Measurements from ENCODE around the gene KCNQ1.

KCNQ1 gene

DNA sequence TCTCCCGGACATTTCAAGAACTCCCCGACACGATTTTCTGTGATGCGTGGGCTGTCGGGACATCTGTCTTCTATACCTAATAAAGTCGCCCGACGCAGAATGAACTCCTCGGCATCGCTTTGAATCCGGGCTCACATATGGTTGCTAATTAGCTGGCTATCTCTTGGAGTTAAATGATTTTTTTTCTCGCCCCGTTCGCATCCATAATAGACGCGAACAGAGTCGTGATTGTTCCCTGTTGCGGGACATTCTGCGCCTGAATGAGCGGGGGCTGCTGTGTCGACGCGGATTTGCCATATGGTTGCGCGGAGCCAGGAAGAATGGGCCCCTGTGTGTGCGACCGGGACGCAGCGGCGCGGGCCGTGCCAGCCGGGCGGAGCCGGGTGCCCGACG lies 424.3 kb downstream of the KCNQ1 start:
- DNase-seq (ENCODE audit: low spot score) (no peak), FAIRE-seq (no peak)

- no peak for DNase-seq (ENCODE audit: low spot score)
Measured at GRCh38 chr11:2869561-2870427, 425.0 kb downstream of the KCNQ1 start.

GRCh38 chr11:2870460-2870859 lies 425.7 kb downstream of the KCNQ1 start:
- no peak for DNase-seq (ENCODE audit: low spot score)
- FAIRE-seq: no peak

More at GRCh38 chr11:2869561-2870427, 425.0 kb downstream of the KCNQ1 start:
- FAIRE-seq: no peak

DNA sequence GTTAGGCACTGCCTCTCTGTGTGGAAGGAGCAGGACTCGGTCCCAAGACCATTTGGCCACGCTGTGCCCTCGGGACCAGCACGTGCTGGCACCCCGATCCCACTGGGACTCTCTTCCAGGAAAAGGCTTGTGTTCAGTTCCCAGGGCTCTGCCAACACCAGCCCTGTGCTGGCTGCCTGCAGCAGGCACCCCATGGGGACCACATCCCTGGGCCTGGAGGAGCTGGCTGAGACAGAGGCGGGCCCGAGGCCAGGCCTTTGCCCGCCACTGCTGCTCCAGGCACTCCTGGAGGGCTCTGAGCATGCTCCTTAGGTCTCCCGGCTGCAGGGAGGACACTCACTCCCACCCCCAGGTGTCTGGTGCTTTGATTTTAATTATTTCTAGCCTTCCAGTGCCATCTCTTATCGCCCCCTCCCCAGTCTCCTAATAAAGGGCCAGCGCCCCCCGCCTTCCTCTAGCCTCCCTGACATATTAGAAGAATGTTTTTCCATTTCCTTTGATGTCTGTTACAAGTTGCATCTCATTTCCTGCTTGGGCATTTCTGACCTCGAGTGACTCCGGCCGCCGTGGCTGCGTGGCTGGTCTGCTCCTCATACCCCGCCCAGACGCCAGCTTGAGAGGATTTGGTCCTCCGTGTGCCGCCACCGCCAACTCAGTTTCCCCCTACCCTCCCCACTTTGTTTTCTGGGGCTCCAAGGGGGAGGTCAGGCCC lies 426.3 kb downstream of the KCNQ1 start:
- FAIRE-seq: no peak
- no peak for DNase-seq (ENCODE audit: low spot score)

DNA sequence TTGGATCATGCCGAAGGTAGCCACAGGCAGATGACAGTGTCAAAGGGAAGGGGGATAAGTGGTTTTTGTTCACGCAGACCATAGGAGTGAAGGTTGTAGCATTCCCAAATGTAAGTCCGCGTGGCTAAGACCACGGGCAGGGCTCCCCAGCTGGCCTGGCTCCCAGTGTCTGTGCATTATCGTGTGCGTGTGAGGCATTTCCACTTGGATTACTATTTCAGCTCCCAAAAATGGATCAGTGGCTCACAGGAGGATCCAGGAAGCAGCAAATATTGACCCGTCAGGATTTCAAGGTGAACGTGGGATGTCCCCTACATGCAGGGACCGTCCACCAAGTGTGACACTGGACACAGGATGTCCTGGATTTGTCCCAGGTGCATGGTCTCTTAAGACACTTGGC lies 430.2 kb downstream of the KCNQ1 start:
- FAIRE-seq (no peak), DNase-seq (ENCODE audit: low spot score) (no peak)

DNA sequence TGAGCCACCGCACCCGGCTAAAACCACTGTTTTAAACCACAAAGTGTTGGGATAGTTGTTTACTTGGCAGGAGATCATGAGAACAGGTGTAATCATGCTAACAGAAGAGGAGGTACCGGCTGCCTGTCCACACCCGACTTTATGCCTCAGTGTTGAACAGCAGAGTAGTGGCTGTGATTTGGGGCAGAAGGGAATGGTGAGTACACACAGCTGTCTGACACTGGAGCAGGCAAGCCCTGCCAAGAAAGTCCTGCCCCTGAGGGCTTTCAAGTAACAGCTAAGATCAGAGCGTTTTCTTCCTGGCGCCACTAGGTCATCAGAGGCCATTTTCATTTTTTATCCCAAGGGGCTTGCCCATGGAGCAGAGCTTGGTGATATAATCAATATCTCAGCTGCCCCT lies 432.7 kb downstream of the KCNQ1 start:
- no peak for DNase-seq (ENCODE audit: low spot score)

DNA sequence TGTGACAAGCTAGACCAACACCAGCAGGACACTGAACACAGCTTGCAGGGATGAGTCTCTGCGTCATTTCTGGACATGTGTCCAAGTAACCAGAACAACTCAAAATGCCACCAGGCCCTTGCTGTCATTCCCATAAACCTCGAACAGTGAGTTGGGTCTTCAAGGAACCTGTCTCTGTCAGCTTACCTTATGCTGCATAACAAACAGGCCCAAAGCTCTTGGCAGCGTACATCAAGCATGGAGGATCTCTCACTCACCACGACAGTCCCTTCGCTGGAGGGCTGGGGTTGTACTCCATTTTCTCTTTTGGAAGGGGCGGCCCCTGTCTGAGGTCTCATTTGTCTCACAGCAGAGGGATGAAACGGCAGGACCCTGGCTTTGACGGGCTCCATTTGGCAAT lies 434.0 kb downstream of the KCNQ1 start:
- DNase-seq (ENCODE audit: low spot score) (no peak), FAIRE-seq (no peak)

More for the DNA sequence above, 432.7 kb downstream of the KCNQ1 start:
- FAIRE-seq: no peak

DNA sequence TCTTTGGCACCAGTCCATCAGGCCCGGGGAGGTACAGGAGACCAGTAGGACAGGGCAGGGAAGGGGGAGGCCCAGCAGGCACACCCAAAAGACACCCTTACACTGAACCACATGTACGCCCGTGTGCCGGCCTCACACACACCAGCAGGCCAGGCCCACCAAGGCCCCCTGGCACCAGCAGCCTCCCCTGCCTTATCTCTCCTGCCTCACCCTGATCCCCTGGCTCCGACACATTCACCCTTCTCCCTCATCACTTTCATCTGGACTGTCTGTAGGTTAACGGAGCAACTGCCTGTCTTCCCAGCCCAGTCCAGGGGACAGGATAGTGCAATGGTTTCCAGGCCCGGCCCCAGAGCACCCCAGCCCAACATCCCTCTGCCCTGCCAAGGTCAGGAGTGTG lies 435.8 kb downstream of the KCNQ1 start:
- no peak for FAIRE-seq
- DNase-seq (ENCODE audit: low spot score): no peak

- DNase-seq (ENCODE audit: low spot score) (no peak), FAIRE-seq (no peak)
Measured at GRCh38 chr11:2881076-2881980, 436.5 kb downstream of the KCNQ1 start.

GRCh38 chr11:2881981-2882375 lies 437.2 kb downstream of the KCNQ1 start:
- no peak for FAIRE-seq
- no peak for DNase-seq (ENCODE audit: low spot score)

DNA sequence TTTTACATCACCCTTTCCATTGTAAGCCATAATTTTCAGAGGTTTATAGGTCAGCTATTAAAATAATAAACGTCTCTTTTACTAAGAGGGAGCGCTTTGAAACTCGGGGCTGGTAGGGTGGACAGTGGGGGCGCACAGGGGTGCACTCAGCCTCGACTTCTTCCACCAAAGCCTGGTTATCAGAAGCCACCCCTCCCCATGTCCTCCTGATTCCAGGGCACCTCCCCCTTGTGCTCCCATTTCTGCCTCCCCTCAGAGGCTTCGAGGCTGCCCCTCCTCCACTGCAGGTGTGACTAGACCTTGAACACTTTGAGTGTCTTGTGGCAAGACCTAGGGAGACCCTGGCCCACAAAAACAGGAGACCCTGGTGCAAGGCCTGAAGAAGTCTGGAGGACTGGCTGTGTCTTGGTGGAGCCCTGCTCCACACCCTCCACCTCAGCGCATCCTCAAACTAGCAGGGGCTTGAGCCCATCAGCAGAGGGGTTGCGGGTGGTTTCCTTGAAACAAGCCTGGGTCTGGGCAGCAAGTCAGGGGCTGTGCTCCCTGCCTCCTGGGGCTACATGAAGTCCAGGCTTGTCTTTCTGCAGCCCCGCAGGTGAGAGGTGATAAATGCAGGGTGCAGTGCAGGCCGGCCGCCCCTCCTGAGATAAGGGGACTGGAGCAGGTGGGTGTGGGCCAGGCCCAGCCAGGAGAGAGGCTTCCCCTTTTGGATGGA lies 437.7 kb downstream of the KCNQ1 start:
- no peak for FAIRE-seq
- no peak for DNase-seq (ENCODE audit: low spot score)

- FAIRE-seq (no peak), DNase-seq (ENCODE audit: low spot score) (no peak)
Measured at GRCh38 chr11:2883640-2883978, 438.8 kb downstream of the KCNQ1 start.

DNA sequence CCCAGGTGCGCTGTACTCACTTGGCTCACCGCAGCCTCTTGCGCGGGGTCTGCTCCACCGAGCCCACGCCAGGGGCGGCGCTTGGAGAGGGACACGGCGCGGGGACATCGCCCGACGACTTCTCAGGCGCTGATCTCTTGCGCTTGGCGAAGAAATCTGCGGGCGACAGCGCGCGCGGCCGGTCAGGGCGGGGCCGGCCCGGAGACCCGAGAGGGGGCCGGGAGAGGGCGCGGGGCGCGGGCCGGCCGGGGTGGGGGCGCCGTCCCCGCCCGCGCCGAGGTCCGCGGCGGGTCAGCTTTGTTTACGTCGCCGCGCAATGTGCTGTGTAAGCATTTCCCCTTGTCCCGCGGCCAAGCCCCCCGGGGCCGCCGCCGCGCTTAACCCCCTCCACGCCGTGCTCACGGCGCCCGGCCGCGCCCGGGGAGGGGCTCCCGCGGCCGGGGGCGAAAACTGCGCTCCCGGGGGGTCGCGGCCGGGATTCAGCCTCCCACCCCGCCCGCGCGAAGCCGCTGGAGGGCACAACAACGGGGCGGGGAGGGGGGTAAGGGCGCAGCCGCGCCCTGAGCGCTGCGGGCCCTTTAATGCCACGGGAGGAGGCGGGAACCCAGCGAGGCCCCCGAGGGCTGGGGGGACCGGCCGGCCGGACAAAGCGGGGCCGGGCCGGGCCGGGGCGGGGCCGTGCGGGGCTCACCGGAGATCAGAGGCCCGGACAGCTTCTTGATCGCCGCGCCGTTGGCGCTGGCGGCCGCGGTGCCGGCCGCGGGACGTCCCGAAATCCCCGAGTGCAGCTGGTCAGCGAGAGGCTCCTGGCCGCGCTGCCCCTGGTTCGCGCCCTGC lies 439.4 kb downstream of the KCNQ1 start:
- DNase-seq (ENCODE audit: low spot score) (no peak), FAIRE-seq (no peak)

- DNase-seq (ENCODE audit: low spot score): no peak
Measured at GRCh38 chr11:2885017-2885677, 440.3 kb downstream of the KCNQ1 start.

GRCh38 chr11:2885678-2886081 lies 440.9 kb downstream of the KCNQ1 start, which contains the start of gene CDKN1C:
Gene CDKN1C, minus strand, starts transcription at chr11:2885775. Its CDS starts 319 bp downstream, at chr11:2885456.
- no peak for FAIRE-seq
- no peak for DNase-seq (ENCODE audit: low spot score)

More at GRCh38 chr11:2885017-2885677, 440.3 kb downstream of the KCNQ1 start:
- no peak for FAIRE-seq

DNA sequence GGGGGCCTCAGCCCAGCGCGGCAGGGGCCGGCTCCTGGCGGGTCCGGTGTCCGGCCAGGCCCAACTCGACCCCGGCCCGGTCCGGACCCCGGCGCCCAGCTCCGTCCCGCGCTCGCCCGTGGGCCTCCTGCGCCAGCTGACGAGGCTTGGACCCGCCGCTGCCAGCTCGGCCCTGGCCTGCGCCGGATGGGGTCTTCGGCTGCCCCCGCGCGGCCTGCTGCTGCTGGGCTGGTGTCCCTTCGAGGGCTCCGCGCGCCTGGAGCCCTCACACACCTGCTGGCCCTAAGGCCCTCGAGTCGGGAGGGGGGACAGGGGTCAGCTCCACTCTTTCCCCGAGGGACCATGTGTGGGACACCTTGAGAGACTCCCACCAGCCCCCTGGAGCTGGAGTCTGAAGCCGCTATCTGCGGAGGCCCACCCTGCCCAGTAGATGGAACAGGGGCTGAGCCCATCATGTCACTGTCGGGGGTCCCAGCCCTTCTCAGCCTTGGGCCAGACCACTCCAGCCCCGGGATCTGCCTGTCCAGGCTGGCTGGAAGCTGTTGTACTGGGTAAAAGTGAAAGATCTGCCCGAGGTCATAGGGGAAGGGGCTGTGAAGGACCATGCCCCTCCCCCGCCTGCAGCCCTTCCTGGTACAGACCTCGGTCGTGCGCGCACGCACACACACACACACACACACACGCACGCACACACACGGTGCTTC lies 441.5 kb downstream of the KCNQ1 start:
- no peak for FAIRE-seq

GRCh38 chr11:2886936-2887335 lies 442.1 kb downstream of the KCNQ1 start:
- FAIRE-seq: no peak
- no peak for DNase-seq (ENCODE audit: low spot score)

More for the DNA sequence above, 441.5 kb downstream of the KCNQ1 start:
- DNase-seq (ENCODE audit: low spot score): no peak

- FAIRE-seq (no peak), DNase-seq (ENCODE audit: low spot score) (no peak)
Measured at GRCh38 chr11:2887515-2888195, 442.8 kb downstream of the KCNQ1 start.

Data from RCC 7860 (cell line).